Mesodermal cell (in vitro differentiated cells): ENCODE results near the gene PPA1.
"Not testable (repeated sequence)": the region's sequence is repeated elsewhere in the genome, so short reads cannot be mapped to it uniquely, and the experiment has no call there.

Source experiments
- H3K27ac ChIP-seq: 2 replicates; pipeline ENCODE4 v1.7.0; 2013; ENCODE audit warnings: mild to moderate bottlenecking, low read depth, low read length, moderate library complexity; ENCODE audit not compliant: severe bottlenecking
- H3K36me3 ChIP-seq: 2 replicates; pipeline ENCODE4 v1.7.1; 2013; ENCODE audit warnings: mild to moderate bottlenecking, low read length, moderate library complexity; ENCODE audit not compliant: control insufficient read depth, insufficient read depth
- H3K4me1 ChIP-seq: one replicate; pipeline ENCODE4 v1.7.1; 2013; ENCODE audit warnings: mild to moderate bottlenecking, low read length; ENCODE audit not compliant: insufficient read depth, control insufficient read depth, poor library complexity, severe bottlenecking
- H3K4me3 ChIP-seq: 2 replicates; pipeline ENCODE4 v1.7.0; 2013; ENCODE audit warnings: low read length, control low read depth, mild to moderate bottlenecking; ENCODE audit not compliant: insufficient read depth, poor library complexity, severe bottlenecking; ENCODE audit errors: extremely low read depth
- H3K9me3 ChIP-seq: 2 replicates; pipeline ENCODE4 v1.7.1; 2013; ENCODE audit warnings: mild to moderate bottlenecking, low read length, moderate library complexity; ENCODE audit not compliant: control insufficient read depth
- WGBS, 2 experiments: methylation state at CpG; one replicate each; pipeline ENCODE4 v1.1.5; 2013; ENCODE audit warnings: missing lambda C conversion rate in 2 of 2; ENCODE audit not compliant: insufficient coverage in 2 of 2; 5-methylcytosine and 5-hydroxymethylcytosine counted together

Gene PPA1

DNA sequence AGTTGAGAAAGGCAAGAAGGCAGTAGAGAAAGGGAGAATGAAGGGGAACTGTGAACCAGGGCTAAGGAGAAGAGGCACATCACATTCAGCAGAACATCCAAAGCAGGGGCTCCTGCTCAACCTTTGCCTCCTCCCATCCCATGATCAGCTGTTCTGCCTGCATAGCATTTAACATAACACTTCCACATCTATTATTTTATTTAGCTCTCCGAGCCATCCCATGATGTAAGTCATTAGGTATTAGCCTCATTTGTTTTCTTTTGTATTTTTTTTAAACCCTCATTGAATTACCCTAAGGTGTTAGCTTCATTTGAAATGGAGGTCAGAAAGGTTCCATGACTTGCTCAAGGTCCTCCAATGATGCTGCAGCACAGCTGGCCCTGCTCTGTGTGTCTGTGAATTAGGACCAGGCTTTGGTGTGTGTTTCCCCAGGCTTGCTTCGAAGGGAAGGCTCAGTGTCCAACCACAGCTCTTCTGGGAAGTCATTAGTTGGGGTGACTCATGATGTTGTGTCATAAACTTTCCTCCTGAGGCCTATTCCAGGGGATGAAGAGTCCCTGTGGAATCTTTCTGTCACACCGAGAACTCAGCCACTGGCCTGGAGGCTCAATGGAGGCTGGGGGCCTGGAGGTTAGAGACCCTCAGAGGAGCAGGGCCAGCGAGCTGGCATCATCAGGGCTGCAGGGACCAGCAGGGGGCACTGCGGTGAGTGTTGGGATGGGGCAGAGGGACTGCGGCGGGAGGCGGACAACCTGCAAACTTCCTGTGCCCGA, 34.1 kb upstream of the PPA1 start:
- H3K4me1 ChIP-seq: peaks cover 5% of the 10 kb centered on the region
- 23 to 52% methylated on average over 2 to 5 of the region's 9 CpGs for WGBS, 2 experiments
- no peaks in the 10 kb centered on the region for H3K9me3 ChIP-seq
- no peak overlapping the region for H3K4me3 ChIP-seq
- no peak overlapping the region for H3K27ac ChIP-seq
- H3K36me3 ChIP-seq: no peaks in the 10 kb centered on the region

DNA sequence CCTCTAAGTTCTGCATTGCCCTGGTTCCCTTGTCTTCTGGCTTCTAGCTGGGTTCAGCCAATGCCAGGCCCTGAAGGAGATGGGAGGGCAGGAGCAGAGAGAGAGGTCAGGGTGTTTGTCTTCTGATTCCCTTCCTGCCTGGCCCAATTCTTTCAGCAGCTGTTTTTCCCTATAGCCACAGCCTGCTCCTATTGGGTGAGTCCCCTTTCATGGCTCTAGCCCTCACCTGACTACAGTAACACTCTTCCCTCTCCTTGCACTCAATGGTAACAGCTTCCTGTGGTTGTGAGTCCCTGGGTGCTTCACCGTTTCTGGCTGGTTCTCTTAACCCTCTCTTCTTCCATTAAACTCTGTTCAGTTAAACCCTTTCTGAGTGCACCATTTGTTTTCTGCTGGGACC, 33.5 kb upstream of the PPA1 start:
- Histone ChIP-seq H3K36me3 (no peaks in the 10 kb centered on the region), H3K4me3 (no peak overlapping the region), H3K9me3 (no peaks in the 10 kb centered on the region), H3K27ac (no peak overlapping the region), H3K4me1 (peaks cover 5% of the 10 kb centered on the region)
- 89 to 100% methylated on average over 1 of the region's 1 CpG for WGBS, 2 experiments

- WGBS, 2 experiments: 95 to 97% methylated on average over 7 of the region's 7 CpGs
- Histone ChIP-seq H3K4me1 (peaks cover 5% of the 10 kb centered on the region), H3K4me3 (no peak overlapping the region), H3K27ac (no peak overlapping the region), H3K9me3 (peaks cover 6% of the 10 kb centered on the region), H3K36me3 (no peaks in the 10 kb centered on the region)
These were observed 32.8 kb upstream of the PPA1 start for GRCh38 chr10:70266056-70266455.

- Histone ChIP-seq H3K9me3 (peaks cover 11% of the 10 kb centered on the region), H3K27ac (no peak overlapping the region), H3K36me3 (no peaks in the 10 kb centered on the region), H3K4me1 (peaks cover 5% of the 10 kb centered on the region), H3K4me3 (no peak overlapping the region)
- 32 to 37% methylated on average over 5 to 7 of the region's 10 CpGs for WGBS, 2 experiments
These were observed 31.9 kb upstream of the PPA1 start for GRCh38 chr10:70265032-70265689.

GRCh38 chr10:70260734-70261133, 27.5 kb upstream of the PPA1 start:
- Histone ChIP-seq H3K9me3 (peaks cover 11% of the 10 kb centered on the region), H3K36me3 (no peaks in the 10 kb centered on the region), H3K4me3 (no peak overlapping the region), H3K4me1 (no peaks in the 10 kb centered on the region), H3K27ac (no peak overlapping the region)
- WGBS, 2 experiments: 83 to 94% methylated on average over 2 of the region's 3 CpGs

GRCh38 chr10:70260259-70260658, 27.0 kb upstream of the PPA1 start:
- WGBS, 2 experiments: no CpG with 5 or more reads among the region's 1 CpG
- Histone ChIP-seq H3K27ac (no peak overlapping the region), H3K36me3 (no peaks in the 10 kb centered on the region), H3K9me3 (peaks cover 11% of the 10 kb centered on the region), H3K4me3 (no peak overlapping the region), H3K4me1 (no peaks in the 10 kb centered on the region)

- WGBS, 2 experiments: 100% methylated on average over 1 of the region's 1 CpG
- no peaks in the 10 kb centered on the region for H3K4me1 ChIP-seq
- no peak overlapping the region for H3K27ac ChIP-seq
- H3K9me3 ChIP-seq: peaks cover 11% of the 10 kb centered on the region
- H3K36me3 ChIP-seq: no peaks in the 10 kb centered on the region
- no peak overlapping the region for H3K4me3 ChIP-seq
These were observed 25.0 kb upstream of the PPA1 start for GRCh38 chr10:70258216-70258615.

DNA sequence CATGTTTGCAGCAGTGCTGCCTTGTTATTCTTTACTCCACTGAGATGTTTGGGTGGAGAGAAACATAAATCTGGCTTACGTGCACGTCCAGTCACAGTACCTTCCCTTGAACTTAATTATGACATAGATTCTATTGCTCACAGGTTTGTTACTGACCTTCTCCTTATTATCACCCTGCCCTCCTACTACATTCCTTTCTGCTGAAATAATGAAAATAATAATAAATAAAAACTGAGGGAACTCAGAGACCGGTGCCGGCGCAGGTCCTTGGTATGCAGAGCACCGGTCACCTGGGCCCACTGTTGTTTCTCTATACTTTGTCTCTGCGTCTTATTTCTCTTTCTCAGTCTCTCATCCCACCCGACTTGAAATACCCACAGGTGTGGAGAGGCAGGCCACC, 24.6 kb upstream of the PPA1 start:
- not testable (repeated sequence) for H3K36me3 ChIP-seq, H3K4me1 ChIP-seq, H3K27ac ChIP-seq, H3K4me3 ChIP-seq
- H3K9me3 ChIP-seq: peaks cover 11% of the 10 kb centered on the region
- WGBS, 2 experiments: 89 to 91% methylated on average over 5 to 6 of the region's 8 CpGs

DNA sequence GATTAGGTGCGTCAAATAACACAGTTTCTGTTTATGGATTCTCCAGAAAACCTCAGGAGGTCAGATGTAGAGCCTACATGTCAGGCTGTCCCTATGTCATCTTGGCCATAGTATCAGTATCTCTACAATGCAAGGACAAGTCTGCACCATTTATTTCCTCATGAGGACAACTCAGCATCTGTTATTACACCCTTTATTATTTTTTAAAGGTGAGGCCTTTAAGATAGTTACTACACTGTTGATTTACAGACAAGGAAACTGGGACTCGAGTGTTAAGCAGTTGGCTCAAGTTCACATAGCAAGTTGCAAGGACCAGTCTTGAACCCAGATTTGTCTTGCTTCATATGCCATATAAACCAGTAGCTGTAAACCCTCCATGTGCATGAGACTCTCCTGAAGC, 23.2 kb upstream of the PPA1 start:
- Histone ChIP-seq H3K4me3 (no peak overlapping the region), H3K4me1 (no peaks in the 10 kb centered on the region), H3K27ac (no peak overlapping the region), H3K36me3 (no peaks in the 10 kb centered on the region), H3K9me3 (peaks cover 10% of the 10 kb centered on the region)
- 83 to 95% methylated on average over 2 of the region's 2 CpGs for WGBS, 2 experiments

GRCh38 chr10:70255329-70256299, 22.4 kb upstream of the PPA1 start:
- no peak overlapping the region for H3K27ac ChIP-seq
- WGBS, 2 experiments: 94 to 95% methylated on average over 59 to 69 of the region's 73 CpGs
- no peak overlapping the region for H3K4me3 ChIP-seq
- H3K36me3 ChIP-seq: no peaks in the 10 kb centered on the region
- H3K4me1 ChIP-seq: no peaks in the 10 kb centered on the region
- peaks cover 1% of the 10 kb centered on the region for H3K9me3 ChIP-seq
